A549 (cell line): ENCODE results near the gene GRAMD1A. TPM values are rescaled to one million over a fixed set of nuclear protein-coding genes. Genes with fewer than 3 reads are reported as not detected.

Experiments used
- ATAC-seq, 2 experiments: fragments of 200-7000 bp in 1 of 2; fragments of >200 bp in 1 of 2; cut with Nextera tagmentation in 1 of 2; cut with Tn5 transposase in 1 of 2; 3 replicates each; pipeline versions ENCODE4 v1.8.0 to v1.9.1; 2018 to 2020; ENCODE audit warnings: mild to moderate bottlenecking in 1 of 2, moderate library complexity in 1 of 2
- CTCF ChIA-PET: fragments of 300-600 bp; sonication (Branson Sonifier 250); formaldehyde crosslinking; extraction: SDS; loops from one replicate; lab custom pipeline; 2021; ENCODE audit warnings: antibody characterized with exemption, inconsistent platforms; lab: Yijun Ruan, JAX
- POLR2A ChIA-PET: fragments of 350-600 bp; formaldehyde crosslinking; extraction: SDS; loops from one replicate; lab custom pipeline; 2021; ENCODE audit warnings: antibody characterized with exemption, inconsistent platforms; lab: Yijun Ruan, JAX
- DNase-seq, 2 experiments: peaks; one replicate each; pipeline versions ENCODE4 v3.0.0 to v3.0.0-alpha.2; 2011 to 2016; ENCODE audit warnings: low read depth in 1 of 2, low spot score in 1 of 2
- FAIRE-seq: peaks from 2 replicates; lab custom pipeline; 2011; peaks lifted over from hg19 to GRCh38; lab: Jason Lieb, UNC
- H3K27ac ChIP-seq, 2 experiments: fragments of >200 bp; sonication (Bioruptor Twin); formaldehyde crosslinking; 3 replicates each; pipeline ENCODE4 v1.5.1; 2016 to 2017
- H3K4me1 ChIP-seq: fragments of >200 bp; sonication (Bioruptor Twin); formaldehyde crosslinking; 3 replicates; pipeline ENCODE4 v1.6.1; 2016
- H3K4me2 ChIP-seq: fragments of >200 bp; sonication (Bioruptor Twin); formaldehyde crosslinking; 3 replicates; pipeline ENCODE4 v1.6.1; 2016
- H3K4me3 ChIP-seq: fragments of >200 bp; sonication (Bioruptor Twin); formaldehyde crosslinking; 3 replicates; pipeline ENCODE4 v1.5.1; 2016
- H3K9me3 ChIP-seq: fragments of >200 bp; sonication (Bioruptor Twin); formaldehyde crosslinking; 3 replicates; pipeline ENCODE4 v1.6.1; 2016
- CEBPB ChIP-seq, 2 experiments: fragments of >200 bp in 1 of 2; sonication (Bioruptor Twin) in 1 of 2; formaldehyde crosslinking in 1 of 2; IDR thresholded peaks; 2 replicates each; pipeline ENCODE4 v1.6.1; 2012 to 2016
- ELK1 ChIP-seq: fragments of 150-350 bp; IDR thresholded peaks from 2 replicates; pipeline ENCODE4 v1.6.1; 2014; ENCODE audit warnings: low read depth, mild to moderate bottlenecking, low read length
- EP300 ChIP-seq, 2 experiments: fragments of >200 bp; sonication (Bioruptor Twin); formaldehyde crosslinking; IDR thresholded peaks; 2 replicates in 1 of 2; 3 replicates in 1 of 2; pipeline ENCODE4 v1.6.1; 2016 to 2017
- GATA3 ChIP-seq: IDR thresholded peaks from 2 replicates; pipeline ENCODE4 v1.6.1; 2012; ENCODE audit warnings: borderline replicate concordance
- HEYL ChIP-seq: fragments of 250-450 bp; sonication (Bioruptor Pico); IDR thresholded peaks from 2 replicates; pipeline ENCODE4 v1.8.0; 2021; ENCODE audit warnings: mild to moderate bottlenecking, moderate library complexity
- HMGXB4 ChIP-seq: fragments of 250-450 bp; sonication (Bioruptor Pico); IDR thresholded peaks from 2 replicates; pipeline ENCODE4 v1.5.0; 2021; ENCODE audit warnings: mild to moderate bottlenecking, moderate library complexity, borderline replicate concordance
- MAX ChIP-seq: IDR thresholded peaks from 2 replicates; pipeline ENCODE4 v1.6.1; 2012
- MAZ ChIP-seq: fragments of 150-350 bp; IDR thresholded peaks from 2 replicates; pipeline ENCODE4 v1.6.1; 2014; ENCODE audit warnings: antibody characterized with exemption, low read depth, low read length, borderline replicate concordance
- POLR2A ChIP-seq: IDR thresholded peaks from 2 replicates; pipeline ENCODE4 v1.6.1; 2012; ENCODE audit warnings: mild to moderate bottlenecking, low read length
- POLR2AphosphoS2 ChIP-seq: conservative IDR thresholded peaks from 2 replicates; pipeline ENCODE4 v1.6.1; 2012; ENCODE audit warnings: low read length, improper control_type of control experiment, inconsistent platforms
- RFX5 ChIP-seq: fragments of 450-650 bp; IDR thresholded peaks from 2 replicates; pipeline ENCODE4 v1.7.1; 2014; ENCODE audit warnings: antibody characterized with exemption, mild to moderate bottlenecking, moderate library complexity
- RNF2 ChIP-seq: fragments of 200-600 bp; sonication (generic); IDR thresholded peaks from 2 replicates; pipeline ENCODE4 v1.6.1; 2016; ENCODE audit warnings: low read depth, mild to moderate bottlenecking, antibody characterized with exemption, moderate library complexity, borderline replicate concordance
- ZFP36 ChIP-seq: fragments of 450-650 bp; IDR thresholded peaks from 2 replicates; pipeline ENCODE4 v1.6.1; 2014; ENCODE audit warnings: borderline replicate concordance; ENCODE audit not compliant: partially characterized antibody
- WGBS: methylation state at CpG from one replicate; pipeline ENCODE4 v1.1.6; 2017; ENCODE audit errors: missing lambda C conversion rate; 5-methylcytosine and 5-hydroxymethylcytosine counted together
- polyA plus RNA-seq, 4 experiments: library from polyadenylated mRNA; depleted of rRNA in 3 of 4; stranded (reverse); fragments of >200 nt; fragmentation: RNase III in 1 of 4; extraction: RNeasy Plus Mini Kit Qiagen cat#74134 plus additional on column Dnase treatment in 1 of 4; gene quantifications; 2 replicates in 3 of 4; 3 replicates in 1 of 4; pipeline ENCODE4 v1.2.3, GENCODE V29; 2011 to 2017

Gene GRAMD1A
- polyA plus RNA-seq, 2 of the 4 experiments (the other 2 are of a cell fraction), result 128 to 184 TPM

GRCh38 chr19:35015954-35016351, 15.8 kb downstream of the GRAMD1A start:
- CTCF ChIA-PET, result interaction anchor here (0.6 to 61.4 kb wide), 6 partner anchors 4 to 355 kb away, joined by 3 to 1860 read pairs (median 6); partner anchors contain the start of genes GRAMD1A, SCN1B and ZNF792
- POLR2A ChIA-PET, result interaction anchor here (2.2 kb wide), 1 partner anchor 9 kb away, joined by 8 read pairs; no protein-coding TSS in a partner anchor
- no peak for DNase-seq
- no peak for ATAC-seq
- H3K4me3 ChIP-seq, result no peak overlapping the region
- no peak overlapping the region for H3K4me2 ChIP-seq
- no peak overlapping the region; a peak in 1 of 6 replicates for H3K27ac ChIP-seq
- no peak for TF ChIP-seq GATA3
- no peak for TF ChIP-seq CEBPB (IDR thresholded peaks at IDR 0.05)
- no peak for TF ChIP-seq MAZ
- no peak for TF ChIP-seq ZFP36
- TF ChIP-seq RNF2, result no peak
- peaks cover 14% of the 10 kb centered on the region for H3K4me1 ChIP-seq
- 98% methylated on average over 6 of the region's 6 CpGs for WGBS
- no peaks in the 10 kb centered on the region for H3K9me3 ChIP-seq
- no peak for FAIRE-seq

DNA sequence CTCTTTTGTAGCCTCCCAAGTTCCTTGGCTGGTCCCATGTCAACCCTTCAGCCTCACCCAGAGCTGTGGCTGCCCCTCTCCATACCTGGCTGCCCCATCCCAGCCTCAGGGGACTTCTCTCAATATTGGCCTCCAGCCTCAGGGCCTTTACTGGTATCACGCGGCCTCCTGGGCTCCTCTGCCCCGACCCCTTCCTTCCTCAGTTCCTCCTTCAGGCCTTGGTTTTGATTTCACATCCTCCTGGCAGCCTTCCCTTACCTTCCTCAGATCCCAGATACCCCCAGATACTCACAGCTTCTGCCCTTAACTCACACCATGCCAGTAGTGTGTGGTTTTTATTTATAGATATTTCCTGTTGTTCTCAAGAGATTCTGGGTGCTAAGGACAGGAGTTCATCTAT, 17.4 kb downstream of the GRAMD1A start:
- FAIRE-seq (no peak), ATAC-seq (no peak), DNase-seq (no peak)
- ChIA-PET CTCF (interaction anchor here (0.7 to 61.4 kb wide), 6 partner anchors 5 to 270 kb away, joined by 3 to 1860 read pairs (median 4); partner anchors contain the start of genes GRAMD1A, SCN1B and ZNF792), POLR2A (interaction anchor here (1.6 to 2.2 kb wide), 2 partner anchors 11 to 13 kb away, joined by 8 read pairs; partner anchors contain the start of gene SCN1B)
- Histone ChIP-seq H3K27ac (no peak overlapping the region), H3K4me3 (no peak overlapping the region), H3K4me1 (peaks cover 4% of the 10 kb centered on the region), H3K9me3 (no peaks in the 10 kb centered on the region), H3K4me2 (no peak overlapping the region)
- no peak for TF ChIP-seq CEBPB (IDR thresholded peaks at IDR 0.05)
- WGBS, result 94% methylated on average over 3 of the region's 3 CpGs

GRCh38 chr19:35018379-35018778, 18.3 kb downstream of the GRAMD1A start:
- DNase-seq (no peak), ATAC-seq (no peak), FAIRE-seq (no peak)
- Histone ChIP-seq H3K4me2 (no peak overlapping the region), H3K4me3 (no peak overlapping the region), H3K9me3 (no peaks in the 10 kb centered on the region), H3K4me1 (no peaks in the 10 kb centered on the region), H3K27ac (no peak overlapping the region)
- WGBS, result 96% methylated on average over 4 of the region's 4 CpGs
- CTCF ChIA-PET, result interaction anchor here (1.6 to 61.4 kb wide), 3 partner anchors 6 to 29 kb away, joined by 6 to 1860 read pairs (median 1860); partner anchors contain the start of genes GRAMD1A, SCN1B and ZNF792
- peak; percentile 81 for TF ChIP-seq ZFP36
- no peak for TF ChIP-seq ELK1
- POLR2A ChIA-PET, result interaction anchor here (2.2 kb wide), 1 partner anchor 12 kb away, joined by 8 read pairs; no protein-coding TSS in a partner anchor

GRCh38 chr19:35019144-35019543, 19.0 kb downstream of the GRAMD1A start:
- no peaks in the 10 kb centered on the region for H3K9me3 ChIP-seq
- TF ChIP-seq HMGXB4, result no peak
- TF ChIP-seq HEYL (CRISPR knock-in tag), result no peak
- TF ChIP-seq, all 56 proteins: peak for 0
- WGBS, result 92% methylated on average over 22 of the region's 22 CpGs
- no peak for DNase-seq
- no peaks in the 10 kb centered on the region for H3K4me1 ChIP-seq
- H3K4me3 ChIP-seq, result no peak overlapping the region
- no peak; a peak in 1 of 6 replicates for ATAC-seq
- no peak for FAIRE-seq
- H3K27ac ChIP-seq, result no peak overlapping the region
- H3K4me2 ChIP-seq, result no peak overlapping the region
- ChIA-PET CTCF (interaction anchor here (0.6 to 61.4 kb wide), 5 partner anchors 7 to 134 kb away, joined by 3 to 1860 read pairs (median 13); partner anchors contain the start of genes GRAMD1A, SCN1B and ZNF792), POLR2A (no interaction called here)

DNA sequence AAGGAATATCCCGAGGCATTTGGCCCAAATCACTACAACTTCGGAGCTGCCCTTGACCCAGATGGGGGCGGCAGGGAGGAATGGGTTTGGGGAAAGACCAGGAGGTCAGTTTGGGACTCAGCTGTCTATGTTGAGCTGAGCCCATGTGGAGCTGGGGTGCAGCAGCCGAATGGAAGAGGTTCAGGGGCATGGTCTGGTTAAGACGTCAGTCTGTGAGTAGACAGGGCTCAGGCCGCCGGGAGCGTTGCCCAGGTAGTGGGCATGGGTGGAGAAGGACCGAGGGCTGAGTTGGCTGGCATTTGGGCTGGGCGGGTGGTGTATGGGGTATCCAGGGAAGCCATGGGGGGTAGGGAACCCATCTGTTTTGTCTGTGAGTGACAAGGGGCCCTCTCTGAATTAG, 20.9 kb downstream of the GRAMD1A start:
- ChIA-PET POLR2A (interaction anchor here (1.1 kb wide), 1 partner anchor 10 kb away, joined by 3 read pairs; no protein-coding TSS in a partner anchor), CTCF (interaction anchor here (0.8 to 48.0 kb wide), 5 partner anchors 8 to 114 kb away, joined by 3 to 1860 read pairs (median 7); partner anchors contain the start of genes GRAMD1A, LGI4 and ZNF792)
- H3K4me3 ChIP-seq, result no peak overlapping the region
- no peaks in the 10 kb centered on the region for H3K4me1 ChIP-seq
- FAIRE-seq, result no peak
- TF ChIP-seq RFX5 (no peak), EP300 (IDR thresholded peaks at IDR 0.05) (no peak), POLR2AphosphoS2 (0 out of 2 replicates have a peak, but pooled peaks have one; percentile 55), MAX (no peak), POLR2A (no peak), GATA3 (no peak)
- no peak overlapping the region for H3K4me2 ChIP-seq
- H3K9me3 ChIP-seq, result no peaks in the 10 kb centered on the region
- 90% methylated on average over 10 of the region's 10 CpGs for WGBS
- DNase-seq, result no peak
- H3K27ac ChIP-seq, result no peak overlapping the region
- ATAC-seq, result no peak
